ENCODE data around the gene ACKR2. TPM values are rescaled to one million over a fixed set of nuclear protein-coding genes. Genes with fewer than 3 reads are reported as not detected.
A peak's percentile ranks its signal among the peaks of the same experiment; 100 is the strongest.

ACKR2 gene
- total RNA-seq, 6 experiments from 2014 or later: 0.09 to 0.10 (median 0.10) TPM; not detected in 3

- Mint-ChIP-seq H3K27ac (no peak overlapping the region), H3K4me3 (no peak overlapping the region), H3K27me3 (ENCODE audit: insufficient read depth) (peaks cover 27% of the 10 kb centered on the region), H3K4me1 (ENCODE audit: low read depth) (peaks cover 9% of the 10 kb centered on the region), H3K9me3 (no peaks in the 10 kb centered on the region), H3K36me3 (ENCODE audit: low read depth) (0 out of 2 replicates have a peak, but pooled peaks cover 6% of the 10 kb centered on the region)
- no peak for TF ChIP-seq CTCF (IDR thresholded peaks at IDR 0.05)
- DNase-seq: no peak
These were observed 91.8 kb downstream of the ACKR2 start for GRCh38 chr3:42901073-42901415.

- H3K4me3 Mint-ChIP-seq: no peak overlapping the region
- H3K4me1 Mint-ChIP-seq (ENCODE audit: low read depth): peaks cover 9% of the 10 kb centered on the region
- H3K27ac Mint-ChIP-seq: no peak overlapping the region
- no peak for DNase-seq
- H3K36me3 Mint-ChIP-seq (ENCODE audit: low read depth): 0 out of 2 replicates have a peak, but pooled peaks cover 6% of the 10 kb centered on the region
- TF ChIP-seq CTCF (IDR thresholded peaks at IDR 0.05): no peak
- peaks cover 36% of the 10 kb centered on the region for H3K27me3 Mint-ChIP-seq (ENCODE audit: insufficient read depth)
- H3K9me3 Mint-ChIP-seq: no peaks in the 10 kb centered on the region; the same call in 1 of the 2 replicates
These were observed 93.0 kb downstream of the ACKR2 start for GRCh38 chr3:42902257-42902656.

GRCh38 chr3:42904076-42904475 is 94.8 kb downstream of the ACKR2 start:
- Mint-ChIP-seq H3K4me1 (ENCODE audit: low read depth) (peaks cover 9% of the 10 kb centered on the region), H3K36me3 (ENCODE audit: low read depth) (0 out of 2 replicates have a peak, but pooled peaks cover 6% of the 10 kb centered on the region), H3K4me3 (no peak overlapping the region), H3K27ac (no peak overlapping the region), H3K27me3 (ENCODE audit: insufficient read depth) (peaks cover 42% of the 10 kb centered on the region), H3K9me3 (no peaks in the 10 kb centered on the region; the same call in 1 of the 2 replicates)
- TF ChIP-seq CTCF (IDR thresholded peaks at IDR 0.05): no peak
- no peak for DNase-seq

GRCh38 chr3:42905740-42906069 is 96.5 kb downstream of the ACKR2 start:
- TF ChIP-seq CTCF (IDR thresholded peaks at IDR 0.05): no peak
- Mint-ChIP-seq H3K27ac (no peak overlapping the region), H3K4me1 (ENCODE audit: low read depth) (peaks cover 8% of the 10 kb centered on the region), H3K4me3 (peak overlapping the region; percentile 54; the same call in 1 of the 2 replicates), H3K27me3 (ENCODE audit: insufficient read depth) (peaks cover 40% of the 10 kb centered on the region), H3K36me3 (ENCODE audit: low read depth) (0 out of 2 replicates have a peak, but pooled peaks cover 6% of the 10 kb centered on the region), H3K9me3 (no peaks in the 10 kb centered on the region; the same call in 1 of the 2 replicates)
- DNase-seq: no peak

GRCh38 chr3:42906070-42906847 is 97.0 kb downstream of the ACKR2 start, which contains the start of gene ZNF662:
Gene ZNF662 (plus strand): TSS chr3:42906142. CDS start chr3:42908115, 1,973 bp downstream.
- DNase-seq: no peak
- TF ChIP-seq CTCF (IDR thresholded peaks at IDR 0.05): no peak
- Mint-ChIP-seq H3K9me3 (no peaks in the 10 kb centered on the region; the same call in 1 of the 2 replicates), H3K27ac (no peak within 1 kb of the TSS), H3K4me3 (peak within 1 kb of the TSS; percentile 60; the same call in 1 of the 2 replicates), H3K27me3 (ENCODE audit: insufficient read depth) (peaks cover 40% of the 10 kb centered on the region), H3K36me3 (ENCODE audit: low read depth) (0 out of 2 replicates have a peak, but pooled peaks cover 6% of the 10 kb centered on the region), H3K4me1 (ENCODE audit: low read depth) (peaks cover 3% of the 10 kb centered on the region)
